SU-DHL-6 (cell line): Measurements from ENCODE around the gene SLC6A4.

ENCODE experiments used
- H2AFZ ChIP-seq: fragments of 200-600 bp; sonication (generic); 2 replicates; pipeline ENCODE4 v1.6.1; 2014; ENCODE audit warnings: low read depth, mild to moderate bottlenecking, moderate library complexity, mixed read lengths, antibody characterized with exemption, low read length; ENCODE audit not compliant: severe bottlenecking
- H3F3A ChIP-seq: fragments of 200-600 bp; shearing (Covaris generic); 2 replicates; pipeline ENCODE4 v1.6.0; 2016; ENCODE audit warnings: antibody characterized with exemption, mild to moderate bottlenecking; ENCODE audit not compliant: insufficient read depth
- H3K27ac ChIP-seq: fragments of 200-600 bp; sonication (generic); 2 replicates; pipeline ENCODE4 v1.5.1; 2016; ENCODE audit warnings: low read depth, mild to moderate bottlenecking, low read length, moderate library complexity, mixed read lengths
- H3K27me3 ChIP-seq: fragments of 200-600 bp; sonication (generic), shearing (Covaris generic); 2 replicates; pipeline ENCODE4 v1.6.0; 2014; ENCODE audit warnings: mild to moderate bottlenecking, low read length
- H3K36me3 ChIP-seq: fragments of 200-600 bp; sonication (generic); 2 replicates; pipeline ENCODE4 v1.6.1; 2014; ENCODE audit warnings: mild to moderate bottlenecking, low read length, mixed read lengths
- H3K4me2 ChIP-seq: fragments of 300-600, 200-600 bp; shearing (Covaris generic), sonication (generic); 2 replicates; pipeline ENCODE4 v1.6.0; 2014; ENCODE audit warnings: low read length, low read depth, mild to moderate bottlenecking; ENCODE audit not compliant: poor library complexity, severe bottlenecking
- H3K4me3 ChIP-seq: fragments of 200-600 bp; sonication (generic); 2 replicates; pipeline ENCODE4 v1.5.1; 2014; ENCODE audit warnings: antibody characterized with exemption, low read length, mild to moderate bottlenecking, mixed read lengths; ENCODE audit not compliant: insufficient read depth, poor library complexity, severe bottlenecking
- H3K79me2 ChIP-seq: fragments of 200-600 bp; sonication (generic); 2 replicates; pipeline ENCODE4 v1.6.1; 2014; ENCODE audit warnings: mild to moderate bottlenecking, low read length, moderate library complexity; ENCODE audit not compliant: insufficient read depth
- H3K9ac ChIP-seq: fragments of 200-600 bp; sonication (generic); 2 replicates; pipeline ENCODE4 v1.7.0; 2014; ENCODE audit warnings: mild to moderate bottlenecking, low read length
- H3K9me2 ChIP-seq: fragments of 200-600 bp; sonication (generic); replicated peaks from 2 replicates; pipeline ENCODE4 v1.6.1; 2014; ENCODE audit warnings: low read length; ENCODE audit not compliant: insufficient read depth
- H3K9me3 ChIP-seq: fragments of 200-600 bp; sonication (generic); 2 replicates; pipeline ENCODE4 v1.6.1; 2014; ENCODE audit warnings: low read length, mixed read lengths; ENCODE audit not compliant: insufficient read depth
- H4K20me1 ChIP-seq: fragments of 200-600 bp; sonication (generic); 2 replicates; pipeline ENCODE4 v1.6.1; 2014; ENCODE audit warnings: low read depth, mild to moderate bottlenecking, antibody characterized with exemption, low read length, moderate library complexity, mixed read lengths
- CTCF ChIP-seq: fragments of 200-600 bp; sonication (generic); IDR thresholded peaks from one replicate; pipeline ENCODE4 v1.5.1; 2017; ENCODE audit warnings: antibody characterized with exemption, mild to moderate bottlenecking, low read length, moderate library complexity; ENCODE audit not compliant: insufficient read depth, poor library complexity, severe bottlenecking
- EZH2phosphoT487 ChIP-seq: fragments of 200-600 bp; sonication (generic), shearing (Covaris generic); conservative IDR thresholded peaks from 2 replicates; pipeline ENCODE4 v1.6.1; 2018; ENCODE audit warnings: mild to moderate bottlenecking, antibody characterized with exemption, low read length, moderate library complexity, mixed read lengths

SLC6A4 gene

GRCh38 chr17:30237296-30238002 is 2.0 kb upstream of the SLC6A4 start:
- Histone ChIP-seq H3K4me3 (no peak overlapping the region), H3K9me2 (no peaks in the 10 kb centered on the region), H3K36me3 (no peaks in the 10 kb centered on the region), H3K27ac (no peak overlapping the region), H3K79me2 (no peaks in the 10 kb centered on the region), H4K20me1 (no peaks in the 10 kb centered on the region), H3K27me3 (no peaks in the 10 kb centered on the region), H3K9me3 (no peaks in the 10 kb centered on the region), H3F3A (no peaks in the 10 kb centered on the region), H2AFZ (no peak overlapping the region), H3K4me2 (no peak overlapping the region), H3K9ac (no peak overlapping the region)
- no peak for TF ChIP-seq EZH2phosphoT487
- TF ChIP-seq CTCF: no peak

GRCh38 chr17:30236766-30237165 is 1.3 kb upstream of the SLC6A4 start:
- Histone ChIP-seq H3K9me2 (no peaks in the 10 kb centered on the region), H3F3A (no peaks in the 10 kb centered on the region), H3K79me2 (no peaks in the 10 kb centered on the region), H3K4me2 (no peak overlapping the region), H3K27me3 (no peaks in the 10 kb centered on the region), H3K4me3 (no peak overlapping the region), H3K9me3 (no peaks in the 10 kb centered on the region), H2AFZ (no peak overlapping the region), H4K20me1 (no peaks in the 10 kb centered on the region), H3K9ac (no peak overlapping the region), H3K36me3 (no peaks in the 10 kb centered on the region), H3K27ac (no peak overlapping the region)
- TF ChIP-seq CTCF (no peak), EZH2phosphoT487 (no peak)

GRCh38 chr17:30236297-30236624 is 764 bp upstream of the SLC6A4 start:
- H3K36me3 ChIP-seq: no peaks in the 10 kb centered on the region
- no peak overlapping the region for H3K9ac ChIP-seq
- no peaks in the 10 kb centered on the region for H3F3A ChIP-seq
- H3K27me3 ChIP-seq: no peaks in the 10 kb centered on the region
- no peaks in the 10 kb centered on the region for H3K9me2 ChIP-seq
- TF ChIP-seq CTCF: no peak
- no peak for TF ChIP-seq EZH2phosphoT487
- no peaks in the 10 kb centered on the region for H3K79me2 ChIP-seq
- H3K4me3 ChIP-seq: no peak overlapping the region
- no peaks in the 10 kb centered on the region for H3K9me3 ChIP-seq
- no peak overlapping the region for H3K4me2 ChIP-seq
- H4K20me1 ChIP-seq: no peaks in the 10 kb centered on the region
- H2AFZ ChIP-seq: no peak overlapping the region
- no peak overlapping the region for H3K27ac ChIP-seq
